GM12892 (cell line): ENCODE measurements around the gene MICAL2.

Experiments used
- POLR2A ChIP-seq: IDR thresholded peaks from 2 replicates; pipeline ENCODE4 v1.6.1; 2011; ENCODE audit warnings: low read depth, low read length, control low read depth
- POLR2AphosphoS5 ChIP-seq: IDR thresholded peaks from 2 replicates; pipeline ENCODE4 v1.6.1; 2011; ENCODE audit warnings: low read depth, low read length, control low read depth

DNA sequence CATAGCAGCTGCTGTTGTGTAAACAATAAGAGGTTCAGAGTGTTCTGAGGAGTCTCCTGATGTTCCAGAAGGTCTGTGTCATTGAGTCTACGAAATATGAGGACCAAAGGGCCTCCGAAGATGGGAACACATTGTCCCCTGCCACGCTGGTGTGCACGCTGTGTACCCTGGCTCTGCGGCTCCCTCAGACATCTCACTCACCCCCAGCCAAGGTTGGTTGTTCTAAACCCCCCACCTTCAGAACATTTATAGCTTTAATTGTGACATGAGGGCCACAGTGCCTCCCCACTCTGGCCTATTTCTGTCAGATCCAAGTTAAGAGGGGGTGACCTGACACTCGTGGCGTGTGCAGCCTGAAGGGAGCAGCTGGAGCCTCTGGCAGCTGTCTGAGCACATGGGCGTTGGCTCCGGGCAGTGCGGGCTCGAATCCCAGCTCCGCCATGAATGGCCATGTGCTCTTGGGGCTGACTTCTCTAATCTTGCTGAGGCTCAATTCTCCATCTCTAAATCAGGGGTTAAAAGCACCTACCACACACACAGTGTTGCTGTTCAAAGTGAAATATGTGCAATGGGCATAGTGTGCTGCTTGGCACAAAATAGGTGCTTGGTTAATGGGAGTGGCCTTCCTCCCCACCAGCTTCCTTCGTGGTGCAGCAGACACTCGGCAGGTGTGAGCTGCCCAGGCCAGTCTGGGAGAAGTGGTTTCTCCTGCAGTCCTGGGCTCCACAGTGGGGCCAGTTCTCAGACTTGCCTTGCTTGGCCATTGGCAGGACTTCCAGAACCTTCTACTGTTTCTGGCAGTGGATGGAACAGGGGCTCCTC lies 39.7 kb upstream of the MICAL2 start:
- TF ChIP-seq POLR2AphosphoS5 (no peak), POLR2A (no peak)
